IMR-90 (cell line): ENCODE results near the gene DTX3. TPM values are rescaled to one million over a fixed set of nuclear protein-coding genes. Genes with fewer than 3 reads are reported as not detected.

Source experiments
- ATAC-seq: fragments of 200-7000 bp; cut with Tn5 transposase; 2 replicates; pipeline ENCODE4 v1.9.1; 2020; ENCODE audit warnings: low read depth, mild to moderate bottlenecking, moderate library complexity
- BruUV-seq: library from RNA; stranded (reverse); fragments of 400-500 nt; replicated peaks from 2 replicates; lab custom pipeline; 2021; lab: Mats Ljungman, UMichigan
- CTCF ChIA-PET: fragments of 300-600 bp; formaldehyde crosslinking; extraction: SDS; loops from one replicate; lab custom pipeline; 2021; ENCODE audit warnings: antibody characterized with exemption; lab: Yijun Ruan, JAX
- POLR2A ChIA-PET: fragments of 300-600 bp; sonication (Branson Sonifier 250); formaldehyde crosslinking; loops from one replicate; lab custom pipeline; 2022; ENCODE audit warnings: antibody characterized with exemption; ENCODE audit not compliant: unreplicated experiment; lab: Charles Lee
- DNase-seq: peaks from one replicate; pipeline ENCODE4 v3.0.0; 2013
- H2AFZ ChIP-seq: replicated peaks from 2 replicates; pipeline ENCODE3; 2013; ENCODE audit warnings: low read length, mild to moderate bottlenecking; ENCODE audit not compliant: poor library complexity
- H2AK5ac ChIP-seq: 2 replicates; pipeline ENCODE4 v1.6.1; 2013; ENCODE audit warnings: low read depth, low read length, inconsistent platforms
- H2AK9ac ChIP-seq: replicated peaks from 2 replicates; pipeline ENCODE3; 2013; ENCODE audit warnings: mild to moderate bottlenecking, low read depth, low read length, moderate library complexity; ENCODE audit not compliant: poor library complexity
- H2BK120ac ChIP-seq: 2 replicates; pipeline ENCODE4 v1.6.1; 2013; ENCODE audit warnings: low read depth, low read length, inconsistent platforms
- H2BK15ac ChIP-seq: 3 replicates; pipeline ENCODE4 v1.6.1; 2013; ENCODE audit warnings: low read depth, low read length, inconsistent platforms
- H2BK20ac ChIP-seq: 2 replicates; pipeline ENCODE4 v1.6.1; 2013; ENCODE audit warnings: low read depth, mild to moderate bottlenecking, inconsistent platforms, low read length, moderate library complexity
- H2BK5ac ChIP-seq: 2 replicates; pipeline ENCODE4 v1.6.1; 2013; ENCODE audit warnings: mild to moderate bottlenecking, low read depth, low read length, inconsistent platforms; ENCODE audit not compliant: poor library complexity, severe bottlenecking
- H3K14ac ChIP-seq: replicated peaks from 2 replicates; pipeline ENCODE4 v1.6.1; 2013; ENCODE audit warnings: low read depth, low read length, inconsistent platforms
- H3K18ac ChIP-seq: 2 replicates; pipeline ENCODE4 v1.6.1; 2013; ENCODE audit warnings: low read depth, low read length, control low read depth
- H3K23ac ChIP-seq: 2 replicates; pipeline ENCODE4 v1.6.1; 2013; ENCODE audit warnings: low read depth, low read length, inconsistent platforms
- H3K27ac ChIP-seq: 2 replicates; pipeline ENCODE4 v1.5.1; 2013; ENCODE audit warnings: mild to moderate bottlenecking, control low read depth, low read length; ENCODE audit not compliant: insufficient read depth
- H3K27me3 ChIP-seq: 2 replicates; pipeline ENCODE4 v1.6.1; 2013; ENCODE audit warnings: low read length; ENCODE audit not compliant: control insufficient read depth, insufficient read depth
- H3K36me3 ChIP-seq: 2 replicates; pipeline ENCODE4 v1.6.1; 2013; ENCODE audit warnings: low read length, mixed read lengths; ENCODE audit not compliant: control insufficient read depth, insufficient read depth
- H3K4ac ChIP-seq: 2 replicates; pipeline ENCODE4 v1.6.1; 2013; ENCODE audit warnings: low read depth, low read length, inconsistent platforms
- H3K4me1 ChIP-seq: 2 replicates; pipeline ENCODE4 v1.6.1; 2013; ENCODE audit warnings: low read length, mixed read lengths; ENCODE audit not compliant: control insufficient read depth, insufficient read depth
- H3K4me2 ChIP-seq: 2 replicates; pipeline ENCODE4 v1.6.1; 2013; ENCODE audit warnings: low read depth, mild to moderate bottlenecking, control low read depth, low read length, moderate library complexity
- H3K4me3 ChIP-seq: 2 replicates; pipeline ENCODE4 v1.5.1; 2013; ENCODE audit warnings: low read depth, mild to moderate bottlenecking, control low read depth, low read length, moderate library complexity; ENCODE audit not compliant: insufficient read depth
- H3K56ac ChIP-seq: 2 replicates; pipeline ENCODE4 v1.6.1; 2013; ENCODE audit warnings: low read length, inconsistent platforms; ENCODE audit not compliant: insufficient read depth; ENCODE audit errors: extremely low read depth
- H3K79me1 ChIP-seq, 2 experiments: 2 replicates each; pipeline ENCODE4 v1.6.1; 2013; ENCODE audit warnings: low read length in 2 of 2, inconsistent platforms in 1 of 2, low read depth in 1 of 2
- H3K9ac ChIP-seq: 2 replicates; pipeline ENCODE4 v1.6.1; 2013; ENCODE audit warnings: low read depth, low read length, control low read depth
- H3K9me1 ChIP-seq: 2 replicates; pipeline ENCODE4 v1.6.1; 2013; ENCODE audit warnings: low read length, inconsistent platforms; ENCODE audit not compliant: insufficient read depth
- H3K9me3 ChIP-seq: 2 replicates; pipeline ENCODE4 v1.6.1; 2013; ENCODE audit warnings: low read length; ENCODE audit not compliant: control insufficient read depth, insufficient read depth
- H4K20me1 ChIP-seq: 2 replicates; pipeline ENCODE4 v1.6.1; 2013; ENCODE audit warnings: low read length, inconsistent platforms; ENCODE audit not compliant: insufficient read depth
- H4K5ac ChIP-seq: 2 replicates; pipeline ENCODE4 v1.6.1; 2013; ENCODE audit warnings: mild to moderate bottlenecking, low read depth, low read length, control low read depth
- H4K8ac ChIP-seq, 2 experiments: 2 replicates each; pipeline ENCODE4 v1.6.1; 2013; ENCODE audit warnings: low read depth in 2 of 2, low read length in 2 of 2, control low read depth in 1 of 2, inconsistent platforms in 1 of 2
- H4K91ac ChIP-seq: 2 replicates; pipeline ENCODE4 v1.6.1; 2013; ENCODE audit warnings: low read depth, low read length, inconsistent platforms; ENCODE audit not compliant: insufficient read depth
- MXI1 ChIP-seq: IDR thresholded peaks from 2 replicates; pipeline ENCODE4 v1.6.1; 2012; ENCODE audit warnings: low read depth, mild to moderate bottlenecking, low read length, moderate library complexity, borderline replicate concordance
- WGBS, 2 experiments: methylation state at CpG; one replicate each; pipeline versions ENCODE4 v1.1.5 to v1.1.7; 2013; ENCODE audit warnings: missing lambda C conversion rate in 2 of 2; ENCODE audit not compliant: insufficient read length in 1 of 2; ENCODE audit errors: extremely low coverage in 2 of 2; 5-methylcytosine and 5-hydroxymethylcytosine counted together
- dilution Hi-C: fragments of 300-500 bp; cut with HindIII; formaldehyde crosslinking; loops from one replicate; pipeline ENCODE4 v1.14.3; 2018; ENCODE audit warnings: low sequenced_read_pairs; ENCODE audit not compliant: unreplicated experiment
- in situ Hi-C: fragments of 300-500 bp; cut with MboI; formaldehyde crosslinking; loops from 3 replicates; pipeline ENCODE4 v1.14.3; 2019; ENCODE audit warnings: low sequenced_read_pairs, inconsistent platforms, mixed read lengths
- intact Hi-C: fragments of 100-400 bp; cut with micrococcal nuclease; formaldehyde crosslinking; loops from 2 replicates; pipeline ENCODE4 v1.10.0; 2022
- polyA plus RNA-seq, 3 experiments: library from polyadenylated mRNA; depleted of rRNA; stranded (reverse); fragments of >200 nt; gene quantifications; 2 replicates each; pipeline ENCODE4 v1.2.3, GENCODE V29; 2012; ENCODE audit warnings: low replicate concordance in 1 of 3
- total RNA-seq: library from RNA; depleted of rRNA; stranded (reverse); fragments of >200 nt; gene quantifications from 2 replicates; pipeline ENCODE4 v1.2.3, GENCODE V29; 2012

The DTX3 gene
- total and polyA plus RNA-seq, 2 of the 4 experiments (the other 2 are of a cell fraction): 2.9 to 14.6 TPM

GRCh38 chr12:57640175-57641042, 35.8 kb downstream of the DTX3 start:
- peaks cover 25% of the 10 kb centered on the region for H3K27me3 ChIP-seq
- H4K20me1 ChIP-seq: no peaks in the 10 kb centered on the region
- in situ Hi-C loops (no loop called here), intact Hi-C loops (no loop called here), dilution Hi-C loops (no loop called here)
- no peak overlapping the region for H4K91ac ChIP-seq
- no peak overlapping the region for H3K56ac ChIP-seq
- no peak overlapping the region for H3K18ac ChIP-seq
- H2BK15ac ChIP-seq: no peak overlapping the region
- ChIA-PET POLR2A (interaction anchor here (0.6 kb wide), 1 partner anchor 55 kb away, joined by 3 read pairs; no protein-coding TSS in a partner anchor), CTCF (no interaction called here)
- TF ChIP-seq MXI1: no peak
- H3K4me1 ChIP-seq: no peaks in the 10 kb centered on the region
- no peak overlapping the region for H2BK20ac ChIP-seq
- no peak overlapping the region for H3K4me3 ChIP-seq
- no peak overlapping the region for H2BK120ac ChIP-seq
- H4K5ac ChIP-seq: no peak overlapping the region
- H3K14ac ChIP-seq: no peak overlapping the region
- H3K23ac ChIP-seq: no peak overlapping the region
- no peak overlapping the region for H2AK9ac ChIP-seq
- H4K8ac ChIP-seq: no peak overlapping the region
- H3K9me3 ChIP-seq: peaks cover 4% of the 10 kb centered on the region; the same call in 1 of the 2 replicates
- H3K4me2 ChIP-seq: no peak overlapping the region
- no peak overlapping the region for H2AFZ ChIP-seq
- no TSS peak for BruUV-seq
- H3K4ac ChIP-seq: no peak overlapping the region
- no peak overlapping the region for H3K27ac ChIP-seq
- H3K79me1 ChIP-seq: no peaks in the 10 kb centered on the region
- H3K36me3 ChIP-seq: no peaks in the 10 kb centered on the region
- no peak overlapping the region for H3K9ac ChIP-seq
- no peak overlapping the region for H2AK5ac ChIP-seq
- H2BK5ac ChIP-seq: no peak overlapping the region
- DNase-seq (no peak), ATAC-seq (no peak)
- H3K9me1 ChIP-seq: no peaks in the 10 kb centered on the region
- WGBS, 2 experiments: 31% methylated on average over 4 of the region's 7 CpGs; no CpG with 5 or more reads in 1 of the 2 experiments
